Cerebellar cortex (tissue), 1 donor: Measurements from ENCODE around the gene OCA2.
"Not testable (repeated sequence)": the region's sequence is repeated elsewhere in the genome, so short reads cannot be mapped to it uniquely, and the experiment has no call there.

Source experiments
- DNase-seq: peaks from one replicate; pipeline ENCODE4 v3.0.0-alpha.2; 2015; ENCODE audit warnings: low spot score

OCA2 gene

DNA sequence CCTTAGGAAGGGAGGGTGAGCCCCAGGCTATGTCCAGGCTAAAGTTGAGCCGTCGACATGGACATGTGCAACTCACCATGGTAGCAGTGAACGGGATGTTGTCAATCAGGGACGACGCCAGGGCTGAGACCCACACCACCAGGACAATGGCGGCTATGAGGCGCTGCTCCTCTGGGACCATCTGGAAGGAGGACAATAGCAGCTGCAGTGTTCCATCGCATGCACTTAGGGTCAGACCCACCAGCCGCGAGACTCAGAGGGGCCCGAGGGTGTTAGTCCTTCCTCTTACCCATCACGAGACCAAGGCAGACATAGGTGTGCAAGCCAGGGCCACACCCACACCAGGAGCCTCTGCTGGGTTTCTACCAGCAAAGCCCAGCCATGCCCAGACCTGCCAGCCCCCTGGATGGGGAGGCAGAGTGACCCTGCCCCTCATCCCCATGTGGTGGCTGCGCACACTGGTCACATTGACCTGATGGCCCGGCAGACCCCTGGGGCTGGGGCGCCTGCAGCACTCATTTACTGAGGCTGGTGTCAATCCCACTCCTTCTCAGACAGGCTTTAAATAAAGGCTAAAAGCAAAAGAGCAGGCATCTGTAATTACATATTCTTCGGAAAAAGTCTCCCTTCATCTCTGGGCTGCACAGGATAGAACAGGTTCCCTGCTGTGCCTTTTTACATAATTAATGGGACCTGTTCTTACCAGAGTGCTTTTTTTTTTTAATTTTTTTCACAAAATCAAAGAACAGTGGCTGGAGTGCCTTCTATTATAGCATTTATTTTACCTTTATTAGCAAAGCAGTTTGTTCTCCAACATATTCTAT lies 227.8 kb downstream of the OCA2 start:
- no peak for DNase-seq

DNA sequence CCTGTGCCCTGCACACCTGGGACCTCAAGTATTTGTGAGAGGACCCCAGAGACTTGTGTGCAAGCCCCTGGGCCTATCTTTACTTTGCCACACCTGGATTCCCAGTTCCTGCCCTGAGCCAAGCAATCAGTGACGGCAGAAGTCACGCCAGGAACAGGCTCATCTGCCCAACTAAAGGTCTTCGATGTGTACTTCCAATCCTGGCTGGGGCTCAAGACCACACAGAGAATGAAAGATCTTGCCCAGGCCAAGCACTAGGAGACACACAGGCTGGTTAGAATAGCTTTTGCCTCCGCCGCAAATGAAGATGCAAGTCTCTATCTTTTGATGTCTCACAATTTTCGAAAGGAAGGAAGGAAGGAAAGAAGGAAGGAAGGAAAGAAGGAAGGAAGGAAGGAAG lies 228.8 kb downstream of the OCA2 start:
- peak; percentile 32 for DNase-seq

DNA sequence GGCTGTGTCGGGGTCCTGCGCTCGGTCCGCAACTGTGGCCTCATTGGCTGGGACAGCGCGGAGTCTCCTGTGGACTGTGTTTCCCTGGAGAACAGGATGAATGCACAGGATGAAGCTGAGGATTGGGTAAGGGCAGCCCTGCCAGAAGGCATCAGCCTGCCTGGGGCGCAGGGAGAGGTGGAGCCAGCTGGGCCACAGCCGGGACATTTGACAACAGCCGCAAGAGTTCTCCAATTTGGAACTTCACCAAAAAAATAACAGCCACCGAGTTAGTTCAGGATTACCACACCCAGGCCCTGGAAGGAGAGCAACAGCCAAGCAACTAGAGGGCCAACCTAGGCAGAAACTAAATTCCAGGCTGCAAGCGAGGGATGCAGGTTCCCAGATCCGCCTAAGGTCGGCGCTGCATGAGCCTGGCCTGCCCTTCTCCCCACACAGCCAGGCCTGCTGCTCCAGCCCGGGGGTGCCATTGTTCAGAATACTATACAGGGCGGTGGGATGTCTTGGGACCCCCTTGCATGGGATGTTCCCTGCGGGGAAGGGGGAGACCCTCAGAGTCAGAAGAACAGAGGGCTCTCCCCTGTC lies 229.3 kb downstream of the OCA2 start:
- DNase-seq = peak; percentile 73

DNA sequence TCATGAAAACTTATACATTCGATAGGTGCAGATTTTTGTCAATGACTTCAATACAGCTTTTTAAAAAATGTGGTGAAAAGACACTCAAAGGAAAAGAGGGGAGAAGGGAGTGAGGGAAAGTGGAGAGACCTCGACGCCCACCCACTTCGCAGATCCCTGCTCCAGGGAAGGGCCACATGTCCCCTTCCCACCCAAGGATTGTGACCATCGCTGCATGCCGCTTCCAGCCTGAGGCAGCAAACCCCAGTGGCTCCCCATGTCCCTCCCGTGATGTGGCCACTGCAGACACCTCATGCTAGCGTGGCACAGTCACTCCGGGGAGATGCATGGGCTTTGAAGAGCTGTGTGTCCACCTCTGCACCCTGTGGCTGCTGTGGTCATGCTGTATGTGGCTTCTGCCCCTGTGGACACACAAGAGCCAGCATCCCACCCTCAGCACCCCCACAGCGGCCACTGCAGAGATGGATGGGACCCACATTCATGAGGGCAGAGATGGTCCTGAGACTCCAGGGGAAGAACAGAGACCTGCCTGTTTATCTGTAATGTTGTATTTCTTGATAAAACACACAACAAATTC lies 230.2 kb downstream of the OCA2 start:
- DNase-seq = no peak

DNA sequence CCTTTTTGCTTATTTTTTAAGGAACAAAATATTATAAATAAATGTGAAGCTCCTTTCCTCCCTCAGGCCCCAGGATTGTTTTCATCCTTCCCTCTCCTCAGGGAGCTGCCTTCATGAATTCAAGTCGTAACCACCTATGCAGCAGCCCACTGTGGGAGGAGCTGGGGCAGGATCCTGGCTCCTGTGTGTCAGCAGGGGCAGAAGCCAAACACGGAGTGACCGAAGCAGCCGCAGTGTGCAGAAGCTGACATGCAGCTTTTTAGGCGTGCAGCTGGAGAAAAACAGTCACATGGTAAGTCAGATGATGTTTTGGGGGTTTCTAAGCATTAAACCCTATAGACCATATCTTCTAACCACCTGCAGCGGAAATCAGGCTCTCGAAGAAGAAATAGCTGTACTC lies 231.3 kb downstream of the OCA2 start:
- no peak for DNase-seq

DNA sequence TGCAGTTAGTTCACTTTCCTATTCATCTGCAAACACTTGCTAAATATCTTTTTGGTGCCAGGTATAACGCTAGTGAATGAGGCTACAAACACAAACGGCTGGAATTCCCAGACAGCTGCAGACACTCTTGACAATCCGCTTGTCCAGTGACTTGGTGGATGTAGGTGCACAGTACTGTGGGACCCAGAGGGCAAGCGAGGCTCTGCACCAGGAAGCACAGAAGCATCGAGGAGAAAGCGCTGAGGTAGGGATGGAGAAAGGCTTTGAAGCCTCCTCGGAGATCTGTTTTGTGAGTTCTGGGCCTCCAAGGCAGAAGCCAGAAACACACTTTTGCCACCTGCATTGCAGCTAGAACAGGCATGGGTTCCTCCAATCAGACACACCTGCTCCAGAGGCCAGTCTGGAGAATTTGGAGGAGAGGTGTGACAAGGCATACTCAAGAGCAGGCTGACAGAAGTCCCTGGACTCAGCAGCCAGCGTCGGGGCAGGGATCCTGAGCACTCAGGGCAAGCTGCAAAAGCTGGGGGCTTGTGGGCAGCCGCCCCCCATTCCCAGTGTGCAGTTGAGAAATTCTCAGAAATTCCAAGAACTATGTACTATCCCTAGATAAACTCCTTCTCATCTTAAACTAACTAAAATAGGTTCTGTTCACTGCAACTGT lies 232.5 kb downstream of the OCA2 start:
- no peak for DNase-seq

DNA sequence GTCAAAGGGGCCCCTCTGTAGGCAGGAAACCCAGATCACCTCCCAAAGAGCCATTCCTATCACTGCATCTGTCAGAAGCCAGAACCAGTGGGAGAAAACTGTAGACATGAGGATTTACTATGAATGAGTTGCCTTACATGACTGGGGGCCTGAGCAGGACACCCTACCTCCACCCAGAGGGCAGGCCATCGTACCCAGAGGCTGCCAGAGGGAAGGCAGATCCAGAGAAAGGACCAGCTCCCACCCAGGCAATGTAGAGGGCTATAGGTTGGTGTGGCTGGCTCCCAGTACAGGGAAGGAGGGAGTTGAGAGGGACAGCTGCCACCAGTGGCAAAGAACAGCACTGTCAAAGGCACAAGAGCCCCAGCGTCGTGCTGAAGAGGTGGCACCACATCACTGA lies 233.2 kb downstream of the OCA2 start:
- DNase-seq = no peak

DNA sequence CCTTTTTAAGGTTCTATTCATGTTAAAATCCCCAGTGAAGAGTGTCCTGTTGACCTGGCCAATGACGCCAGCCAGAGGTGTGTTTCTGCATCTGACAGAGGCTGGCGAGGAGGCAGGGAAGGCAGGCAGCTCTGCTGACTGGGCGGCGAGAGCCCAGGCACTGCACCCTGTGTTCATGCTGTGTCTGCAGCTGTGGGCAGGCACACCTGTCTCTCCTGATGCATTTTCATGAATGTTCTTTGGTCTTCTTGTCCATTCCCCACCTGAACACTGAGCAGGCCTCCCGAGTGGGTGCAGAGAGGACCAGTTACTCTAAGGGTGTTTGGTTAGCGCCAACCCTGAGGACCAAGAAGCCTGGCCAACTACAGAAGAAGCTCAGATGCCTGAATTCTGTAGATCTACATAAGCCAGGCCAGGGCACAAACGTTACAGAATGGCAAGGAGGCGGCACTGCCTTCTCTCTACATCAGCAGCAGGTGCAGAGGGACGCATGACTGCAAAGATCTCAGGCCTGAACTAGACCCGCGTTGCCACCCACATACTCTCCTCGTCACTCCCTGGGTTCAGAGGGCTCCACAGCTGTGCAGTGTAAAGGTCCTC lies 233.7 kb downstream of the OCA2 start:
- no peak for DNase-seq

DNA sequence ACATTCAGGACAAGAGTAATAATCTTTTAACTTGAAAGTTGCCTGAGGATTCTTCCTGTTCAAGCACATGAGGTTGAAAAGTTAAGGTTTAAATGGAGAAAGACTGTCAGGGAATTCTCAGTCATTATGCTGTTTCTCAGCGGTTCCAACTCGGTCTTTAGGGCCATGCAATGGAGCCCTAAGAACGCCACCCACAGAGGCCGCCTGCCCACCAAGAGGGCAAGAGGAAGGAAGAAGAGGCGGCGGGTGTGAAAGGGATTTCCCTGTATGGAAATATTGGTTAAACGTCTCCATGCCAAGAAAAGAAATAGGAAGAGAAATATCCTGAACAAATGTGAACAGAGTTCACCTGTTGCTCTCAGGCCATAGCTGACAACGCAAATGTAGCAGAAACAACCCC lies 234.4 kb downstream of the OCA2 start:
- no peak for DNase-seq

DNA sequence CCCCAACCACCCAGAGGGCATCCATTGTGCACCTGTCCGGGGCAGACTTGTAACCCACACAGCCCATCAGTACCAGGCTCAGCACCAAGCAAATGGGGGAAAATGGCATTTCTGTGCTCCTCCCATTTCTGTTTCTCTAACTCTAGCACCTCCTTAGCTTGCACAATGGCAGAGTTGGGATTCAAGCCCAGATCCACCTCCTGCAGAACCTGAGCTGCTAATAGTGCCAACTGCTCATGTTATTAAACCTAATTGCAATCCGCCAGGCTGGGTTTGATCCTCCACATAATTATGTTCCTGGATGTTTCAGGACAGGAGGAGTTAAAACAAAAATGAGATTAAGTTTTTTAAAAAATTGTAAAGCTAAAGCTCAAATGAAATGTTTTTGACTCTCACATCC lies 235.0 kb downstream of the OCA2 start:
- peak; percentile 78 for DNase-seq

DNA sequence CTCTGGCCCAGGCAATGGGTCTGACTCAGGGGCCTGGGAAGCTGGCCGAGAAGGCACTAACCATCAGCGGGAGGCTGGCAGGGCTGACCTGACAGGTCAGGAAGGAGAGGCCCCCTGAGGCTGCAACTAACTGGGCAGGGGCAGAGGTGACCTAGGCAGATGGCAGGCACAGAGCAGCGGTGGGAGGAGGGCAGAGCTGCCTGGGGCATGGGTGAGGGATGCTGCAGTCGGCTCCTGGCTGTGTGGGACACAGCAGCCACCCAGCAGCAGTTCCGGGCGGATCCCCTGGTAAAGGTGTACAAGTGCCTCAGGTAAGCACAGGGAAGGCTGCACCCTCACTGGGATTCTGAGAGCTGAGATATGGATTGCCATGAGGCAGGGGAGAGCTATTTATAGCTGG lies 236.1 kb downstream of the OCA2 start:
- no peak for DNase-seq

DNA sequence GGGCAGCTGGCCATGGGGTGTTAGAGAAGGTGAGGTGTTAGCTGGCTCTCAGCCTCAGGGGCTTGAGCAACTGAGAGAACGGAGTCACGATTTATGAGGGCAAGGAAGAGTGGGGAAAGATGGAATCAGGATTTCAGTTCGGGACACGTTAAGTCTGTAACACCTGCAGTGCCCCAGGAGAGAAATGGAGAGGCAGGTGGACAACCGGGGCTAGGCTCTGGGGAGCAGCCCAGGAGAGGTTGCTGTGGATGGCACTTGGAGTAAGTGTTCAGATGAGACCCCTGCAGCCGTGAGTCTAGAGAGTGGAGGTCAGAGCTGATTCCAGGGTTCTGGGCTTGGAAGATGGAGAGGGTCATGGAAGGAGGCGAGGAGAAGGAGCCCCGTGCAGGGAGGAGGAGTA lies 237.9 kb downstream of the OCA2 start:
- DNase-seq = no peak

DNA sequence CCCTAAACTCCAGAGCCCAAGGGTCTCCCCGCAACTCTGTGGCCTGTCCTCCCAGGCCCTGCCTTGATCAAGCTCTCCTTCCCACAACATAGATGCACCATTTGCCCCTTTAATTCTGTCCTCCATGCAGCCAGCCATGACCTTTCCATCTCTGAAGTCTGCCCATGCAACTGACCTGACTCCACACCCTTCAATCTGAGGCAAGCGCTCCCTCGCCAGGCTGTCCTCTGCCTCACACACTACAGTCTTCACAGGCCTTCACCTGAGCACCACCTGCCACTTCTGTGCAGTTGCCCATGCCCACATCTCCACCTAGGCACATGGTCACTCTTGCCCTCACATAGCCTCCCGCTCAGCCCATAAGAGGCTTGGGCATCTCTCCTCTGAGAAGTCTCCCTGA lies 244.0 kb downstream of the OCA2 start:
- no peak for DNase-seq

DNA sequence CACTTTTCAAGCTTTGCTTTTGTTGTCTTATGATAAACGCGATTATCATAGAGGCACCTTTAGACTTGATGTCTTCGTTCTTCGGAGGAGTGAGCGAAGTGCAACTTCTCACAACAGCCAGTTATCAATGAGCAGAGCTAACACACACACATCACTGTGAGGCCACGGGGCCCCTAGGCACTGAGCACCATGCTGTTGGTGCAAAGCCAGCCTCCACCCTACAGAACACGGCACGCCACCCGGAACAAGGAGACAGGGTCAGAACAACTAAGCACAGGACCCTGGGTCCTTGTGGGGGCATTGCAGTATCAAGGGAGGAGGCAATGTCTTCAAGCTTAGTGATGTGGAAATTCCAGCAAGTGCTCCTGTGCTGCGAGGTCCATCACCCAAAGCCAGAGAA lies 244.5 kb downstream of the OCA2 start:
- no peak for DNase-seq

DNA sequence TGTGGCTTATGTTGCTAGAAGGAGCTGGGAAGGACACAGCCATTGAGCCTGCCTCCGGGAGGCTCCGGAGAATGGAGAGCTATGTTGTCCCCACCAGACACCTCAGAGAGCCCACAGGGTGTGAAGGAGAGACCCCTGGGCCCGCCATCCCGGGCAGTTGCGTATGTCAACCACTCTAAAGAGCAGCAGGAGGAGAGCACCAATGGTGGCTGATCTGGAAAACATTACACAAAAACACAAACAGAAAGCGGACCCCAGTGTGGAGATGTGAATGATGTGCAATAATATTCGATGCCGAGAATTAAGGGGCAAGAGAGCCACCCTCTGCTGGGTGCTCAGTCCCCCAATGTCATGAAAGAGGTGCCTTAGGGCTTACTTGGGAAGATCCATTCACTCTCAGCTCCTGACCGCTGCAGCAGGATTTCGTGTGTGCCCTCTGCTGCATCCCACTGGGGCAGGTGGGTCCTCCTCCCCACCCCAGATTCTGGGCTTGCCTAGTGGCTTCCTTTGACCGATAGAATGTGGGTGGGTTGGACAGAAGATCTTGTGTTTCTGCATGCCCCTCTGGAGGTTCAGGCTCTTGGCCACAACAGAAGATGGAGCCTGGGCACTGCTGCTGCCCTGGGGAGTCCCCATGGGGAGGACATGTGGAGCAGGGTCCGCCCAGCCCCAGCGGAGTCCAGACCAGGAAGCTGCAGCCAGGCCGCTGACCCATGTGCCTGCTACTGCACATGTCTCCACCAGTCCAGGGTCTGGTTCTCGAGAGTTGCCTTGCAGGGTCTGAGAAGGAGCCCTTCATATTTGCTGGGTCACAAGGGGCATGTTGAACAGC lies 245.3 kb downstream of the OCA2 start:
- DNase-seq = no peak

DNA sequence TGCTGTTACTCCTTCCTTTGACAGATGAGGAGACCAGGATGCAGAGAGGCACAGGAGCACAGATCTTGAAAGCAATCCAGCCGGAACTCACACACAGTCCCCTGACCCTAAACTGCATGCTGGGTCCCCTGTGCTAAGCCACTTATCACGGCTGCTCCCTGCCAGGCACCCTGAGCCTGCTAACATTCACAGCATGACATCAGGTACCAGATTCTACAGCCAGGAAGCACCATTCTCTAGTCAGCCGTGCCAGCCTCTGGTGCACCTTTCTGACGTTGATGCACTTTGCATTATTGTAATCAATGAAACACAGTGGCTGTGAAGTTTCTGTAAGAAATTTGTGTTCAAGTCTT lies 247.3 kb downstream of the OCA2 start:
- DNase-seq = no peak

DNA sequence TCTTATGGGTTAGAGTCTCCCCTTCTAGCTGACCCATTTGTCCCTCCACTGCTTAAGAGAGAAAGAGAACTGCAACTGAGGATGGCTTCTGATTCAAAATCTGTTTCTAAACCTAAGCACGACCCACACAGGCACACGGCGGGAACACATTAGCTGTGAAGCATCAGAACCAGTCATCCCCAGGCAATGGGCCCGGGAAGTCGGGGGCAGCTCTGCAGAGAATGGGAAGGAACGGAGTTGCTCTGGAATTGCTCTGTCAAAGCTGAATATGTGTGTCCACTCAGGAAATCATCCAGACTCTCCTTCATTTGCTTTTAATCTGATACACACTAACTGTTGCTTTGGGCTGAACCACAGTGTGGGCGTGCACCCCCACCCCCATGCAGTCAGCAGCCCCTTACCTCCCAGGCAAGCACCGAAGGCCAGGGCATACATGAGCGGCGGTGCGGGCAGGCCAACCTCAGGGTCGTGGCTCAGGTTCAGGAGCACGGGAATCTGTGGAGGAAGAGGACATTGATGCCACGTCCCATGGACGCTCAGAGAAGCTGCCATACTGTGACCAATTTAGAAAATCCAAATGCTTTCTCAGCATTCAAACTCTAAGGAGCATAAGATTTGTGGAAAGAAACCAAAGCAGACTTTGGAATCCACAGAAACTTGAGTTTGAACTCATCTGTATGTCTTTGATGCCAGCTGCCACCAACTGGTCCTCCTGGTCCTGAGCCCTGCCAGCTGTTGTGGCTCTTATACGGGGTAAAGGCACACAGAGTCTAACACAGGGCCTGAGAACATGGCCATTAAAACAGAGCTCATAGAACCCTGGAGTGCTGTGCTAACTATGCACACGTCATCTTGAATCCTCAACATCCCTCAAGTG lies 247.9 kb downstream of the OCA2 start:
- DNase-seq = no peak

DNA sequence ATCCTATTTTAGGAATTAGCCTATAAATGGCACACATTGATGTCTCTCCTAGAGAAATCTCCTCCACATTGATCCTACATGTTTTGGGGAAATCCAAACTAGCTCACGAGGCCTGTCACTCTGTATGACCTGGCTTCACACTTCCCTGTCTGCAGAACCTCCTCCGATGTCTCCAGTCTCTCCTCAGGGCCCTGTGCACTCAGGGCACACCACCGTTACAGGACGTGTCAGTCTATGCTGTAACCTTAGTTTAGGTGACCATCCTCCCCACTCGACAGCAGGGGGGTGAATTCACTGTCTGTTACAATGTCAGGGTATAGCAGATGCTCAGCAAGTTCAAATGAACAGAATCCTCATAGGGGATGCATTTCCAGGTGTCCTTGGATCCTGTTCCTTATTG lies 249.1 kb downstream of the OCA2 start:
- DNase-seq = no peak

DNA sequence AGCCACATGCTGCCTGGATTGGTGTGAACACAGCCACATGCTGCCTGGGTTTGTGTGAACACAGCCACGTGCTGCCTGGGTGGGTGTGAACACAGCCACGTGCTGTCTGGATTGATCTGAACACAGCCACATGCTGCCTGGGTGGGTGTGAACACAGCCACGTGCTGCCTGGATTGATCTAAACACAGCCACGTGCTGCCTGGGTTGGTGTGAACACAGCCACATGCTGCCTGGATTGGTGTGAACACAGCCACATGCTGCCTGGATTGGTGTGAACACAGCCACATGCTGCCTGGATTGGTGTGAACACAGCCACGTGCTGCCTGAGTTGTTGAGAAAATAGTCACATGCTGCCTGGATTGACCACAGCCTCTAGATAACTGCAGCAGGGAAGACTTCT lies 250.2 kb downstream of the OCA2 start:
- DNase-seq = not testable (repeated sequence)

DNA sequence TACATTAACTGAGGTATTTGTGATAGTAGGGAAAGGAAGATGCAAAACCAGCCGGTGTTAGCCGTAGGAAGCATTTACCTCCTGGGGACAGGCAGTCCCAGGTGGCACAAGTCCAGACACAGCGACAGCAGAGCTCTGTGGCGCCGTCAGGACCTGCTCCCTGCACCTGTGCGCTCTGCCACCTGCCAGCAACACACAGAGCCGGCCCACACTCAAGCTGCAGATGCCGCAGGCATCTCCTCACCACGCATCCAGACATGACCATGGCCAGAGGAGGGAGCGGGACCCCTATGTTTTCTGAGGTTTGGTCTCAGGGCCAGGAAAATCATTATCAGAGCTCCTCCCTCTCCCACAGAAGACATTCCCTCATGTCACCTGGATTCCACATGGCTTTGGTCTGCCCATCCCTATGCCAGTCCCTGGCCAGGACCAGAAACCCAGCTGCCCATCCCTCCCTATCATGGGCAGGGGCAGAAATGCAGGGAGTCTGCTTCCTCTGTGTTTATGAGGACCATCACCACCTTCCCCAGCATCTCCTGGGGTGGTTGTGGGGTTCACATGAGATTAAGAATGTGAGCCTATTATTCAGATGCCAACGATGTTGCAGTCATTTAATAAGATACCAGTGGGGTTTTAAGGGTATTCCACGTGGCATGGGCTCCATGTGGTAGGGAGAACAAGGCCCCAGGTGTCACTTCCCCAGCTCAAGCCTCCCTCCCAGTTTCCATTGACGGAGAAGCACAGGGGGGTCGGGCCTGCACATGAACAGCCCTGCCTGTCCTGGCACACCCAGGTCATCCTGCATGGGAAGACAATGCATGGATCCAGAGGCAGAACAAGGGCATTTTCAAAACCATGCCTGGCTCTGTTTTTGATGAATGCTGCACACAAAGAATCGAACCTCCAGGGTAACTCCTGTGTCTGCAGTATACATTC lies 251.1 kb downstream of the OCA2 start:
- peak; percentile 63 for DNase-seq
